ENCODE measurements around the gene BMI1. TPM values are rescaled to one million over a fixed set of nuclear protein-coding genes. Genes with fewer than 3 reads are reported as not detected.

Gene BMI1
- total RNA-seq, 4 donors from 2014 or later = 55.4 to 76.1 (median 62.6) TPM

DNA sequence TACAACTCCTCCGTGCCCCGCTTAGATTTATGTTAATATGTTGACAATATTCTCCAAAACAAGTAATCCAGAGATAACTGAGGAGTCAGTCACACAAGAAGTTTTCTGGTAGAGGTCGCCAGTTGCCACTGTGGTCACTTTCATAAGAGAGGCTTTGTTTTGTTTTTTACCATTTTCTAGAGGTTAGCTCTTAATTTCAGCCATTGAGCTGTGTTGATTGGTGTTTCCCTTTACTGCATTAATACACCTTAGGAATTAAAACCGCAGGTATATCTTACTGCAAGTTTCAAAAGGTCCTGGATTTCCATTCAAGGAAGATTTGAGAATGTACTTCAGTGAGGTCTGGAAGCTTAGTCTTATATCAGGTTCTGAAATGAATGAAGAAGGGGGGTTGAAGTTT is 3.5 kb downstream of the BMI1 start:
- ATAC-seq (ENCODE audit: low FRiP score) (no peak), DNase-seq (ENCODE audit: low spot score) (no peak)
- TF ChIP-seq, protein P1, sequence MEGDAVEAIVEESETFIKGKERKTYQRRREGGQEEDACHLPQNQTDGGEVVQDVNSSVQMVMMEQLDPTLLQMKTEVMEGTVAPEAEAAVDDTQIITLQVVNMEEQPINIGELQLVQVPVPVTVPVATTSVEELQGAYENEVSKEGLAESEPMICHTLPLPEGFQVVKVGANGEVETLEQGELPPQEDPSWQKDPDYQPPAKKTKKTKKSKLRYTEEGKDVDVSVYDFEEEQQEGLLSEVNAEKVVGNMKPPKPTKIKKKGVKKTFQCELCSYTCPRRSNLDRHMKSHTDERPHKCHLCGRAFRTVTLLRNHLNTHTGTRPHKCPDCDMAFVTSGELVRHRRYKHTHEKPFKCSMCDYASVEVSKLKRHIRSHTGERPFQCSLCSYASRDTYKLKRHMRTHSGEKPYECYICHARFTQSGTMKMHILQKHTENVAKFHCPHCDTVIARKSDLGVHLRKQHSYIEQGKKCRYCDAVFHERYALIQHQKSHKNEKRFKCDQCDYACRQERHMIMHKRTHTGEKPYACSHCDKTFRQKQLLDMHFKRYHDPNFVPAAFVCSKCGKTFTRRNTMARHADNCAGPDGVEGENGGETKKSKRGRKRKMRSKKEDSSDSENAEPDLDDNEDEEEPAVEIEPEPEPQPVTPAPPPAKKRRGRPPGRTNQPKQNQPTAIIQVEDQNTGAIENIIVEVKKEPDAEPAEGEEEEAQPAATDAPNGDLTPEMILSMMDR (IDR thresholded peaks at IDR 0.05) = no peak

DNA sequence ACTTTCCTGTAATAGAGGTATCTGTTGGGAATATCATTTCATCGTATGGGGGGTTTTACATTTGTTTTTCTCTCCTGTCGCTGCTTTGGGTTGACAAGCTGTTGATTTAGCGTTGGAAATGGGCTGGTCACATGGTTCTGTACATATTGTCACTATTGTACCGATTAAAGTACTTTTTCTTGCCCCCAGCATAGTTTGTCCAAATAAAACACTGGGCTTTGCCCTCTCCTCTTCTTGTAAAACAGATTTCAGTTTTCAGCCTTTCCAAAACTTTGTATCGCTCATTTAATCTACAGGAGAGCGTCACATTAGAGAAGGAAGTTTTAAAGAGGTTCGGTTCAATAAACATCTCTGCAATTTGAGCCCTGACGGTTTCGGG is 4.0 kb downstream of the BMI1 start:
- no peak for DNase-seq (ENCODE audit: low spot score)
- TF ChIP-seq, protein P1 (IDR thresholded peaks at IDR 0.05) = no peak
- no peak for ATAC-seq (ENCODE audit: low FRiP score)

DNA sequence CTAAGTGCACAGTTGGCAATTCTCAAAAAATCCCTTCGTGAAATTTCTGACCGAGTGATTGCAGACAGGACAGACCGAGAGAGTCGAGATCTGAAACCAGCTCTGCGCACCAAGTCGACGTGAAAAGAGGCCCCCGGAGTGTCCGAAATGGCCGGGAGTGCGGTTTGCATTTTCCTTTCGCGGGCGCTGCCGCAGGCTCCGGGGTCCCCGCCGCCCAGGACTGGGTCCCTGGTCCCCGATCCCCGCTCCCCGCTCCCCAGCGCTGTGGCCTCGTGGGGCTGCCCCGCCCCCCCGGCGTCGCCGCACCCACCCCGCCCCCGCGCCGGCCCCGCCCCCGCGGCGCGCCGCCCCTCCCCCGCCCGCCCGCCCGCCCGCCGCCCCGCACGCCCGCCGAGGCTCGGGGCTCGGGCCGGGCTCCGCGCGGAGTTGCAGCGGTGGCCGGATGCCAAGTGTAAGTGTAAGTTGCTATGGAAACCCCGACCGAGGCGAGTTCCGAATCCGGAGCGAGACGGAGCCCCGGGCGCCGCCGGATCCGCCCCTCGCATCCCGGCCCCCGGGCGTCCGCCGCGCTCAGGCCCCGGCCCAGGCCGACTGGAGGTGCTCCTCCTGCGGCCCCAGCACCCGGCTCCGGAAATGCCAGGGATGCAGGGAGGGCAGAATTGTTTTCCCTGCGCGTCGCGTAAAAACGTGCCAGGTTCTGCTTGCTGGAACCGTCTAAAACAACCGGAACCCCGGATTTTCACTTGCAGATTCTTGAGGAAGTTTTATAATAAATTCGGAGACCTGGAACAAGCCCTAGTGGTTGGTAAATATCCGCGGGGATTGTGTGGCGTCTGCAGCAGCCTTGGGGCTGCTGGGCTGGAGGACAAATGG is 4.6 kb downstream of the BMI1 start:
- TF ChIP-seq, protein P1 (IDR thresholded peaks at IDR 0.05) = no peak
- peak; percentile 65 for ATAC-seq (ENCODE audit: low FRiP score)
- DNase-seq (ENCODE audit: low spot score) = peak; percentile 60

DNA sequence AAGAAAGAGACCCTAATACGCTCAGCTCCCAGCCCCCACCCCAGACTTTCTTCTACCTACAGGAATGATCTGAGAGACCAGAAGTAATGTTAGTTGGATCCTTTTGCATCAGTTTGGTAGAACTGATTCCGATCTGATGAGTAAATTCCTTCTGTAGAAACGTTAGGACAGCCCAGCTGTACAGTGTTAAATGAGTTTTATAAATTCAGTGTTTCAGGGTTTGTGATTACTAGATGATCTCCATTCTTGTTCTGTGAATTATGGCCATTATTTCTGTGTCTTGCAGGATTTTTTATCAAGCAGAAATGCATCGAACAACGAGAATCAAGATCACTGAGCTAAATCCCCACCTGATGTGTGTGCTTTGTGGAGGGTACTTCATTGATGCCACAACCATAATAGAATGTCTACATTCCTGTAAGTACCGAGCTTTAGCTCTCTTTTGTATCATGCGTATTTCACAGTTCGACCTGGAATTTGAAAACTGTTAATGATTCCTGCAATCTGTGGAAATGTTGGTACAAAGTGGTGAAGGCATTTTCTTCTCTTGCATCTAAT is 5.3 kb downstream of the BMI1 start:
- TF ChIP-seq, protein P1 (IDR thresholded peaks at IDR 0.05) = no peak
- DNase-seq (ENCODE audit: low spot score) (no peak), ATAC-seq (ENCODE audit: low FRiP score) (no peak)

DNA sequence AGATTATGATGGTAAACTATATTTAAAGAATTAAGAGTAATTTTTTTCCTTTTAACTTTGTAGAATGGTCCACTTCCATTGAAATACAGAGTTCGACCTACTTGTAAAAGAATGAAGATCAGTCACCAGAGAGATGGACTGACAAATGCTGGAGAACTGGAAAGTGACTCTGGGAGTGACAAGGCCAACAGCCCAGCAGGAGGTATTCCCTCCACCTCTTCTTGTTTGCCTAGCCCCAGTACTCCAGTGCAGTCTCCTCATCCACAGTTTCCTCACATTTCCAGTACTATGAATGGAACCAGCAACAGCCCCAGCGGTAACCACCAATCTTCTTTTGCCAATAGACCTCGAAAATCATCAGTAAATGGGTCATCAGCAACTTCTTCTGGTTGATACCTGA is 8.3 kb downstream of the BMI1 start:
- DNase-seq (ENCODE audit: low spot score) = no peak
- TF ChIP-seq, protein P1 (IDR thresholded peaks at IDR 0.05) = no peak
- no peak for ATAC-seq (ENCODE audit: low FRiP score)

DNA sequence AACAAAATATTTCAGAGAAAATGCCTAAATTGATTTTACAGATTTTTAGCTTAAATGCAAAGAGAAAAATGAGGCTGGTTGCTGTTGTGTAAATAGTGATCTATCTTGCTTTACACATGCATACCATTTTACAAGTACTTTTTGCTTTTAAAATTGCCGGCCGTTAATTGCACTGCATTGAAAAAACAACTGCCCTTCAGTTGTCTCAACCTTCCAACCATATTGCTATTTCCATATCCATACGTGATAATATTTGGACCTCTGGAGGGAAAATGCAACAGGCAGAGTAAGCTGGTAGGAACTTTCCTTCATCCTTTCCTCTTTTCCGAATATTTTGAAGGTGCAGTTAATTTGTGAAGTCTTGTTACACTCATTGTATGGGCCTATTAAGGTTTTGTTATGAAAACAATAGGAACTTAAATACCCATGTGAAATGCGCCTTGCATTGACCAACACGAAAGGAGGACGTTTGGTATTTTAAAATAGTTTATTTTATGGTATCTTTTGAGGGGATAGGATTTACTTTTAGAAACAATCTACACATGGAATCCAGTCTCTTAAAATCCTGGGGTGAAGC is 11.3 kb downstream of the BMI1 start:
- ATAC-seq (ENCODE audit: low FRiP score) (no peak), DNase-seq (ENCODE audit: low spot score) (no peak)
- TF ChIP-seq, protein P1 (IDR thresholded peaks at IDR 0.05) = no peak
